K562 (cell line): ENCODE results near the gene CFL2. TPM values are rescaled to one million over a fixed set of nuclear protein-coding genes. Genes with fewer than 3 reads are reported as not detected.

ENCODE experiments used
- ATAC-seq: fragments of 200-7000 bp; cut with Tn5 transposase; 3 replicates; pipeline ENCODE4 v1.9.1; 2020; ENCODE audit warnings: moderate library complexity
- BruUV-seq: library from RNA; stranded (reverse); fragments of 400-500 nt; replicated peaks from 2 replicates; lab custom pipeline; 2021; lab: Mats Ljungman, UMichigan
- CTCF ChIA-PET: fragments of 300-600 bp; formaldehyde crosslinking; extraction: SDS; loops from one replicate; lab custom pipeline; 2021; ENCODE audit warnings: low intra/inter-chr PET ratio; lab: Yijun Ruan, JAX
- POLR2A ChIA-PET: fragments of 300-600, 350-650 bp; sonication (Branson Sonifier 250); formaldehyde crosslinking; extraction: SDS; loops from one replicate; lab custom pipeline; 2021; ENCODE audit warnings: antibody characterized with exemption, inconsistent platforms; lab: Yijun Ruan, JAX
- DNase-seq, 4 experiments: peaks; one replicate each; pipeline versions ENCODE4 v3.0.0 to v3.0.0-alpha.2; 2011 to 2018; ENCODE audit warnings: low spot score in 3 of 4, mixed read lengths in 3 of 4; ENCODE audit errors: extremely low read depth in 1 of 4
- FAIRE-seq: peaks from 2 replicates; lab custom pipeline; 2011; peaks lifted over from hg19 to GRCh38; lab: Jason Lieb, UNC
- H2AFZ ChIP-seq: 2 replicates; pipeline ENCODE4 v1.6.0; 2011; ENCODE audit warnings: low read depth, low read length, control low read depth, inconsistent platforms
- H3K27ac ChIP-seq: fragments of 200-600 bp; 3 replicates; pipeline ENCODE4 v1.8.0; 2011; ENCODE audit warnings: low read depth, mild to moderate bottlenecking, control low read depth, inconsistent platforms, low read length, moderate library complexity, mixed read lengths; ENCODE audit errors: extremely low read depth
- H3K27me3 ChIP-seq, 2 experiments: fragments of 300-600 bp in 1 of 2; 2 replicates in 1 of 2; 3 replicates in 1 of 2; pipeline versions ENCODE4 v1.6.0 to v1.8.0; 2011; ENCODE audit warnings: inconsistent platforms in 2 of 2, low read length in 2 of 2, mild to moderate bottlenecking in 1 of 2, mixed read lengths in 1 of 2, moderate library complexity in 1 of 2; ENCODE audit not compliant: control insufficient read depth in 2 of 2, insufficient read depth in 2 of 2
- H3K36me3 ChIP-seq: fragments of 300-600 bp; 3 replicates; pipeline ENCODE4 v1.8.0; 2011; ENCODE audit warnings: mild to moderate bottlenecking, low read length, inconsistent platforms; ENCODE audit not compliant: control insufficient read depth, insufficient read depth
- H3K4me1 ChIP-seq, 2 experiments: fragments of 200-600 bp in 1 of 2; replicated peaks in 1 of 2; 2 replicates in 1 of 2; 3 replicates in 1 of 2; pipeline versions ENCODE4 v1.5.1 to v1.8.0; 2011; ENCODE audit warnings: inconsistent platforms in 2 of 2, low read length in 2 of 2, mild to moderate bottlenecking in 1 of 2, mixed read lengths in 1 of 2, moderate library complexity in 1 of 2; ENCODE audit not compliant: control insufficient read depth in 2 of 2, insufficient read depth in 2 of 2
- H3K4me2 ChIP-seq: 2 replicates; pipeline ENCODE4 v1.6.1; 2011; ENCODE audit warnings: low read length, control low read depth, inconsistent platforms, mixed read lengths; ENCODE audit not compliant: insufficient read depth
- H3K4me3 ChIP-seq: fragments of 200-600 bp; sonication (generic), shearing (Covaris generic); 2 replicates; pipeline ENCODE4 v1.5.1; 2016; ENCODE audit warnings: control low read depth, inconsistent platforms
- H3K79me2 ChIP-seq: fragments of 200-600 bp; 3 replicates; pipeline ENCODE4 v1.8.0; 2011; ENCODE audit warnings: low read length, inconsistent platforms; ENCODE audit not compliant: control insufficient read depth, insufficient read depth
- H3K9ac ChIP-seq, 2 experiments: 2 replicates each; pipeline versions ENCODE4 v1.6.0 to v1.6.1; 2011; ENCODE audit warnings: low read depth in 2 of 2, low read length in 2 of 2, control low read depth in 1 of 2, inconsistent platforms in 1 of 2, mild to moderate bottlenecking in 1 of 2, mixed read lengths in 1 of 2; ENCODE audit not compliant: insufficient read depth in 1 of 2
- H3K9me1 ChIP-seq: one replicate; pipeline ENCODE4 v1.6.0; 2011; ENCODE audit warnings: inconsistent platforms, mild to moderate bottlenecking, low read length, moderate library complexity; ENCODE audit not compliant: control insufficient read depth, insufficient read depth
- H3K9me3 ChIP-seq: replicated peaks from 2 replicates; pipeline ENCODE4 v1.5.1; 2011; ENCODE audit warnings: low read depth, low read length, inconsistent platforms; ENCODE audit not compliant: control insufficient read depth, insufficient read depth
- H4K20me1 ChIP-seq: replicated peaks from 2 replicates; pipeline ENCODE4 v1.6.1; 2011; ENCODE audit warnings: low read length, inconsistent platforms, mixed read lengths; ENCODE audit not compliant: control insufficient read depth, insufficient read depth
- DACH1 ChIP-seq: fragments of 450-650 bp; IDR thresholded peaks from 2 replicates; pipeline ENCODE4 v1.6.1; 2018; ENCODE audit not compliant: partially characterized antibody
- NRF1 ChIP-seq, 2 experiments: fragments of 450-650 bp; IDR thresholded peaks in 1 of 2; conservative IDR thresholded peaks in 1 of 2; 2 replicates each; pipeline ENCODE4 v1.6.1; 2014; ENCODE audit warnings: mild to moderate bottlenecking in 2 of 2
- TSC22D4 ChIP-seq: fragments of 450-650 bp; IDR thresholded peaks from 2 replicates; pipeline ENCODE4 v1.6.1; 2016; ENCODE audit warnings: missing genetic modification characterization, missing biosample characterization, control low read depth
- ZNF184 ChIP-seq: sonication (generic); formaldehyde crosslinking; IDR thresholded peaks from 2 replicates; pipeline ENCODE4 v1.5.0; 2020; ENCODE audit warnings: missing genetic modification reagents
- in situ Hi-C: fragments of 300-500 bp; cut with MboI; formaldehyde crosslinking; loops from 4 replicates; pipeline ENCODE4 v1.15.0; 2018; ENCODE audit warnings: inconsistent platforms, mixed read lengths
- intact Hi-C: fragments of 100-400 bp; cut with micrococcal nuclease; formaldehyde crosslinking; loops from 2 replicates; pipeline ENCODE4 v1.14.2; 2022
- polyA plus RNA-seq, 8 experiments: library from polyadenylated mRNA; depleted of rRNA in 4 of 8; stranded (reverse) in 5 of 8; unstranded in 3 of 8; fragments of >200 nt; fragmentation: Nextera tagmentation in 2 of 8; fragmentation: Illumina TruSeq in 1 of 8; extraction: Ambion mirVana in 2 of 8; extraction: Trizol in 1 of 8; gene quantifications; 2 replicates each; pipeline versions ENCODE4 v1.2.1 to v1.2.3, GENCODE V29; 2011 to 2014; ENCODE audit warnings: inconsistent platforms in 1 of 8, missing spikeins in 1 of 8
- total RNA-seq, 7 experiments: library from RNA; depleted of rRNA in 6 of 7; stranded (reverse); fragments of >200 nt in 6 of 7; fragmentation: Illumina TruSeq in 2 of 7; extraction: Trizol in 2 of 7; gene quantifications; 2 replicates each; pipeline versions ENCODE4 v1.2.1 to v1.2.3, GENCODE V29; 2011 to 2021; ENCODE audit warnings: low replicate concordance in 1 of 7
- TF ChIP-seq, protein P1 (sequence below): sonication (generic); formaldehyde crosslinking; IDR thresholded peaks from 2 replicates; pipeline ENCODE4 v1.8.1; 2023; ENCODE audit warnings: mild to moderate bottlenecking, missing genetic modification reagents
- TF ChIP-seq, protein P2 (sequence below): fragments of 450-650 bp; IDR thresholded peaks from 2 replicates; pipeline ENCODE4 v1.6.1; 2016

Gene CFL2
- total and polyA plus RNA-seq, 9 of the 15 experiments (the other 6 are each of a cell fraction or from before 2014, with no cell fraction given) = 2.0 to 12.7 (median 5.1) TPM

DNA sequence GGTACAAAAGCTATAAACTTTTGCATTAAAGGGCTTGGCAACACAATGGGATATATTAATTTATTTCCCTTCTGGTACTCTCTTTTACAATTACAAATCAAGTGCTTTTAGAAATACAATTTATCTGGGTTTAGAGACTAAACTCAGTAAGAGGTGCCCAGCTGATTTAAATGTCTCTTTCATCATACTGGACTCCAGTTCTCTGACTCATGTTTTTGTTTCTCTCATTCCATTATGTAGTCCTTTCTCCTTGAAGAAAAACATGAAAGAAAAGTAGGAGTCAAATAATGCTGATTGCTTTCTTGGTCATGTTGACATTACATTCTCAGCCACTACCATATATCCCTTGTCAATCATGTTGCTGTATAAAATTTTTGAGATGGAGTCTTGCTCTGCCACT is 36.3 kb upstream of the CFL2 start:
- Histone ChIP-seq H3K9me3 (no peaks in the 10 kb centered on the region), H3K27ac (no peak overlapping the region), H3K27me3 (no peaks in the 10 kb centered on the region), H3K4me3 (no peak overlapping the region), H3K36me3 (peaks cover 22% of the 10 kb centered on the region; the same call in 1 of the 3 replicates), H3K4me2 (no peak overlapping the region), H3K4me1 (no peaks in the 10 kb centered on the region; a peak in 1 of 5 replicates)
- in situ Hi-C loops = no loop called here
- BruUV-seq = no TSS peak
- CTCF ChIA-PET = no interaction called here
- TF ChIP-seq, protein P1, sequence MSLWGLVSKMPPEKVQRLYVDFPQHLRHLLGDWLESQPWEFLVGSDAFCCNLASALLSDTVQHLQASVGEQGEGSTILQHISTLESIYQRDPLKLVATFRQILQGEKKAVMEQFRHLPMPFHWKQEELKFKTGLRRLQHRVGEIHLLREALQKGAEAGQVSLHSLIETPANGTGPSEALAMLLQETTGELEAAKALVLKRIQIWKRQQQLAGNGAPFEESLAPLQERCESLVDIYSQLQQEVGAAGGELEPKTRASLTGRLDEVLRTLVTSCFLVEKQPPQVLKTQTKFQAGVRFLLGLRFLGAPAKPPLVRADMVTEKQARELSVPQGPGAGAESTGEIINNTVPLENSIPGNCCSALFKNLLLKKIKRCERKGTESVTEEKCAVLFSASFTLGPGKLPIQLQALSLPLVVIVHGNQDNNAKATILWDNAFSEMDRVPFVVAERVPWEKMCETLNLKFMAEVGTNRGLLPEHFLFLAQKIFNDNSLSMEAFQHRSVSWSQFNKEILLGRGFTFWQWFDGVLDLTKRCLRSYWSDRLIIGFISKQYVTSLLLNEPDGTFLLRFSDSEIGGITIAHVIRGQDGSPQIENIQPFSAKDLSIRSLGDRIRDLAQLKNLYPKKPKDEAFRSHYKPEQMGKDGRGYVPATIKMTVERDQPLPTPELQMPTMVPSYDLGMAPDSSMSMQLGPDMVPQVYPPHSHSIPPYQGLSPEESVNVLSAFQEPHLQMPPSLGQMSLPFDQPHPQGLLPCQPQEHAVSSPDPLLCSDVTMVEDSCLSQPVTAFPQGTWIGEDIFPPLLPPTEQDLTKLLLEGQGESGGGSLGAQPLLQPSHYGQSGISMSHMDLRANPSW (CRISPR knock-in tag) = no peak
- no peak for TF ChIP-seq NRF1 (conservative IDR thresholded peaks at IDR 0.05 in 1 of 2, IDR thresholded peaks at IDR 0.05 in 1 of 2)
- TF ChIP-seq, protein P2, sequence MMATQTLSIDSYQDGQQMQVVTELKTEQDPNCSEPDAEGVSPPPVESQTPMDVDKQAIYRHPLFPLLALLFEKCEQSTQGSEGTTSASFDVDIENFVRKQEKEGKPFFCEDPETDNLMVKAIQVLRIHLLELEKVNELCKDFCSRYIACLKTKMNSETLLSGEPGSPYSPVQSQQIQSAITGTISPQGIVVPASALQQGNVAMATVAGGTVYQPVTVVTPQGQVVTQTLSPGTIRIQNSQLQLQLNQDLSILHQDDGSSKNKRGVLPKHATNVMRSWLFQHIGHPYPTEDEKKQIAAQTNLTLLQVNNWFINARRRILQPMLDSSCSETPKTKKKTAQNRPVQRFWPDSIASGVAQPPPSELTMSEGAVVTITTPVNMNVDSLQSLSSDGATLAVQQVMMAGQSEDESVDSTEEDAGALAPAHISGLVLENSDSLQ = 0 out of 2 replicates have a peak, but pooled peaks have one; percentile 5
- TF ChIP-seq ZNF184 (CRISPR knock-in tag) = no peak
- no peak for TF ChIP-seq DACH1
- TF ChIP-seq TSC22D4 (tag) = no peak
- TF ChIP-seq, all 486 proteins: peak for 1
- H3K79me2 ChIP-seq = no peaks in the 10 kb centered on the region
- DNase-seq = no peak
- POLR2A ChIA-PET = interaction anchor here (0.7 kb wide), 1 partner anchor 37 kb away, joined by 4 read pairs; no protein-coding TSS in a partner anchor
- FAIRE-seq = no peak
- no peak overlapping the region for H2AFZ ChIP-seq
- no peaks in the 10 kb centered on the region for H3K9me1 ChIP-seq
- intact Hi-C loops = no loop called here
- H4K20me1 ChIP-seq = no peaks in the 10 kb centered on the region
- ATAC-seq = no peak
- H3K9ac ChIP-seq = no peak overlapping the region
